Measurements from ENCODE around the gene MRPL44.

Gene MRPL44

DNA sequence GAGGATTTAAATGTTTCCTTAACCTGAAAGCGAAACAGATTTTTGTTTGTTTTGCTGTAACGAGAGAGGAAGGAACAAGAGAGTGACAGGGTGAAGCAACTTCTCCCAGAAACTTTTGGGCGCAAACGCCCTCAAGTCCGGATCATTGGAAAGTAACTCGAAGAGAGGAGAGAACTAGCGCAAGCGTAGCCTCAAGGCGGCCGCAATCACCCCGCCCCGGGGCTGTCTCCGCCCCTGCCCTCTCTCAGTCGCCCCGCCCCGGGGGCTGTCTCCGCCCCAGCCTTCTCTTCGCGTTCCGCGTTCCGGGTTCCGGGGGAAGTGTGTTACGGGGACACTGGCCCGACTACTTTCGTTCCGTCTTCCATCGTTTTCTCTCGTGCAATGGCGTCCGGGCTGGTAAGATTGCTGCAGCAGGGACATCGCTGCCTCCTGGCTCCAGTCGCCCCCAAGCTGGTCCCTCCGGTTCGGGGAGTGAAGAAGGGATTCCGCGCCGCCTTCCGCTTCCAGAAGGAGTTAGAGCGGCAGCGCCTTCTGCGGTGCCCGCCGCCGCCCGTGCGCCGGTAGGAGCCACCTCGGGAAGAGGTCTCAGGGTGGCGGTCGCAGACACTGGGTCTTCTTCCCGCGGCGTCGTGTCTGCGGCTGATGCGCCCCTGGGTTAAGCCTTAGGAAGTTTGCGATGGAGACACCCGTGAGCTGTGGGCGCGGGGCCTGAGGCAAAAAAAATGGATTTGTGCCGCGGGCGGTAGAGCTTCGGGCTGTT, at the start of gene MRPL44:
Gene MRPL44 (plus strand): TSS at position 372 of the 760 bp plus-strand sequence. CDS start 10 bp downstream, at position 382.
- peak within 1 kb of the TSS; percentile 85 for H3K4me3 ChIP-seq (ENCODE audit: low read length)
- TF ChIP-seq, protein P1, sequence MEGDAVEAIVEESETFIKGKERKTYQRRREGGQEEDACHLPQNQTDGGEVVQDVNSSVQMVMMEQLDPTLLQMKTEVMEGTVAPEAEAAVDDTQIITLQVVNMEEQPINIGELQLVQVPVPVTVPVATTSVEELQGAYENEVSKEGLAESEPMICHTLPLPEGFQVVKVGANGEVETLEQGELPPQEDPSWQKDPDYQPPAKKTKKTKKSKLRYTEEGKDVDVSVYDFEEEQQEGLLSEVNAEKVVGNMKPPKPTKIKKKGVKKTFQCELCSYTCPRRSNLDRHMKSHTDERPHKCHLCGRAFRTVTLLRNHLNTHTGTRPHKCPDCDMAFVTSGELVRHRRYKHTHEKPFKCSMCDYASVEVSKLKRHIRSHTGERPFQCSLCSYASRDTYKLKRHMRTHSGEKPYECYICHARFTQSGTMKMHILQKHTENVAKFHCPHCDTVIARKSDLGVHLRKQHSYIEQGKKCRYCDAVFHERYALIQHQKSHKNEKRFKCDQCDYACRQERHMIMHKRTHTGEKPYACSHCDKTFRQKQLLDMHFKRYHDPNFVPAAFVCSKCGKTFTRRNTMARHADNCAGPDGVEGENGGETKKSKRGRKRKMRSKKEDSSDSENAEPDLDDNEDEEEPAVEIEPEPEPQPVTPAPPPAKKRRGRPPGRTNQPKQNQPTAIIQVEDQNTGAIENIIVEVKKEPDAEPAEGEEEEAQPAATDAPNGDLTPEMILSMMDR (conservative IDR thresholded peaks at IDR 0.05; ENCODE audit: low read length) = peak; percentile 0; the same call in 1 of the 2 replicates
- peak; percentile 95 for DNase-seq (ENCODE audit: low read depth)

DNA sequence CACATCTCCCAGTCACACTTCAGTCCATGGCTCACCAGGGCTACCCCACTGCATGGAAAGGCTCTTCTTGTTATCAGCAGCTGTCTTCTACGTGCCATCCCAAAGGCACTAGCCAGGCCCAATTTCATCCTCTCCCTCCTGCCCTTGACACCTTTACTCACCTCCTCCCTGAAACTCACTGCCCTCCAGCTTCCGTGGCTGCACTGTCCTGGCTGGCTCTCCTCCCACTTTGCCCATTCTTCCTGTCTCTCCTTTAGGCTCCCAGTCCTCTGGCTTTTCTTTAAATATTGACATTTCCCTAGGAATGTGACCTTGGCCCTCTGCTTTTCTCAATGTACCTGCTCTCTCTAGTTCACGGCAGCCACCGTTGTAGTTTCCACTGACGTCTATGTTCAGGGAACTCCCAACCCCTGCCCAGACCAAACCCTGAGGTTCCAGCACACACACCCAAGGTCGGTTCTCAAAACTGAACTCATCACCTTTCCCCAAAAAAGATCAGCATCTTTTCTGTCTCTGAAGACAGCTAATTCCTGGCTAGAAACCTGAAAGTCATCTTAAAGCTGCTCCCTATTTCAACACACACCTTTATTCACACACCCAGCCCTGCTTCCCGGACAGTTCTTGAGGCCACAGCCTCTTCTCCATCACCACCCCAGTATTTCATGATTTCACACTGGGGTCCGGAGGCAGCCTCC, 48.8 kb upstream of the MRPL44 start:
- TF ChIP-seq, protein P1 (conservative IDR thresholded peaks at IDR 0.05; ENCODE audit: low read length) = no peak
- no peak for DNase-seq (ENCODE audit: low read depth)

DNA sequence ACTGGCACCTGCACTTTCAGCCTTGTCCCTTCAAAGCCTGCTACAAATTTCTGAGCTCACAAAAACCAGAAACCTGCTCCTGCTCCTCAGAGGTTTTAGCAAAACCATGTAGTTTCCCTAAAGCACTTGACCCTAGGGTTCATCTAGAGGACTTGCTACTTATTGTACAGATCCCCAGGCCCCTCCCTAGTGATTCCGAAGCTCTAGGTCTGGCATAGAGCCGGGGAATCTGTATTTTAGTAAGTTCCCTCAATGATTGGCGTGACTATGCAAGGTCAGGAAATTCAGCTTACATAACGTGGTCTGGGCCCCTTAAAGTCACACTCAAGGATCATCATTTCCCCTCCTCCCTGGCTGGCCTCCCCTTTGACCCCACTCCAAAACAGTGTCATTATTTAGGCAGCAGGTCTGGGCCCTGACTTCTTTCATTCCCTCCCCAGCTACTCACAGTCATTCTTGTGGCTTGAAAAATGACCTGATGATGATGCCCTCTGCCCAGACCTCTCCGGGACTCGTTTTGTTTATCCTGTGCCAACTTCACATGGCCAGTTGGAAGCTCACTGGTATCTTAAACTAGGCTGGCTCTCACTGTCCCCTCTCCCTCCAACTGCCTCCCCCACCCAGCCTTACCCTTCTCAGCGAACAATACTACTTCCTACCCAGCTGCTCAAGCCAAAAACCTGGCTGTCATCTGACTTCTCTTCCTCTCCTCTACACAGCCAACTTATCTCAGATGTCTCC, 48.1 kb upstream of the MRPL44 start:
- H3K4me3 ChIP-seq (ENCODE audit: low read length) = no peak overlapping the region
- DNase-seq (ENCODE audit: low read depth) = no peak
- TF ChIP-seq, protein P1 (conservative IDR thresholded peaks at IDR 0.05; ENCODE audit: low read length) = no peak

More for the DNA sequence above, 48.8 kb upstream of the MRPL44 start:
- H3K4me3 ChIP-seq (ENCODE audit: low read length) = no peak overlapping the region

DNA sequence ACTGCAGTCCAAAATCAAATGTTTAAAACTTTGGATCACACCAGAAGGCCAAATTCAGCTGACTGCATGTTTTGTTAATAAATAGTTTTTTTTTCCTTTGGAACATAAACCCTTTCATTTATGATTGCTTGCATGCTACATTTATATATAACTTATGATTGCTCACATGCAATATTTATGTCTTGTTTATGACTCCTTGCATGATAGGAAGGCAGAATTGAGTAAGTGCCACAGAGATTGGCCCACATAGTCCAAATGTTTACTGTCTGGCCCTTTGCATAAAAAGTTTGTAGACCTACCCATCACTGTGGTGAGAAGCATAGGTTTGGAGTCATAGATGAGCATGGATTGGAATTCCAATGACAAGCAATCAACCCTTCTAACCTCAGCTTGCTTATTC, 42.9 kb upstream of the MRPL44 start:
- H3K4me3 ChIP-seq (ENCODE audit: low read length) = no peak overlapping the region
- DNase-seq (ENCODE audit: low read depth) = no peak
- TF ChIP-seq, protein P1 (conservative IDR thresholded peaks at IDR 0.05; ENCODE audit: low read length) = no peak

DNA sequence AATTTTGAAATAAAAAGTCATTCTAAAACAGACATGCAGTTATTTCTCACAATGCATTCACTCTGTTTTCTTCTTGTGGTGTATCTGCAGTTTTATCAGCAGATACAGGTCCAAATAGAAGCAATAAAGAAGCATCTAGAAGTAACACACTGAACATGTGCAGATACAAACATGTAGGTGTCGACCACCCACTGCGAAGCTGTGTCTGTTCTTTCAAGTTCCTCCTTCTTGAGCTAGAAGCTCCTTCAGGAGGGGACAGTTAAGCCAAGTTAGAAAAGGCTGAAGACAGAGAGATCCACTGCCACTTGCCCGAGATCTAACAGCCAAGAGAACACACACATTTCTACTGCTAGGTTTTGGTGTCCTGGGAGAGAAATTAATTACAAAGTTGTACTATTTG, 42.2 kb upstream of the MRPL44 start:
- TF ChIP-seq, protein P1 (conservative IDR thresholded peaks at IDR 0.05; ENCODE audit: low read length) = no peak
- DNase-seq (ENCODE audit: low read depth) = no peak
- H3K4me3 ChIP-seq (ENCODE audit: low read length) = no peak overlapping the region

DNA sequence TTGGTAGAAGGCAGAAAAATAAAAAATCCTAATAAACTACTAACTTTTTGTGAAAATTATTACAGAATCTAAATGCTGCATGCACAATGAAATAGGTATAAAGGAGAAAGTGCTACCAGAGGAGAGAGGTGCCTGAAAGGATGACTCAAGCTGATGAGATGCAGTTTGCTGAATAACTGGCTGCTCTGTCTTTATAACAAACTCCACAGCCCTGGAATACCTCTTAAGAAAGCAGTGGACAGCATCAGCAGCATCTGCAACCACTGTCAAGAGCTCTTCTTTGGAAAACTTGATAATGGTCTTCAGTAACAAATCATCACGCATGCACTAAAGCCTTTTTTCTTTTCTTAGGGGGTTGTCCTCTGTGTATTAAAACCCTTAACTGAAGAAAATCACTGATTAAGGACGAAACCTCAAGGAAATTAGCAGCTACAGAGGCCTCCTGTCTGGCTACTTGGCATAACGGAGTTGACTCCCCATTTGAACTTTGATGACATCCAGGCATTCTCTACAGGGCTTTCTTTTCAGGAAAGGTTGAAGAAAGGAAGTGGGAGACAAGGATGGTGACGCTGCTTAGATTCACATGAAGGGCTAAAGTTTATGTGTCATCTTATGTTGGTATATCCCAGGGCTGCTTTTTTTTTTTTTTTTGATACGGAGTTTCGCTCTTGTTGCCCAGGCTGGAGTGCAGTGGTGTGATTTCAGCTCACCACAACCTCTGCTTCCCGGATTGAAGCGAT, 40.9 kb upstream of the MRPL44 start:
- TF ChIP-seq, protein P1 (conservative IDR thresholded peaks at IDR 0.05; ENCODE audit: low read length) = no peak
- no peak overlapping the region for H3K4me3 ChIP-seq (ENCODE audit: low read length)
- no peak for DNase-seq (ENCODE audit: low read depth)

Measured in AG10803 (cell line).